Osteoblast (primary cell): ENCODE measurements around the gene RBM43. TPM values are rescaled to one million over a fixed set of nuclear protein-coding genes. Genes with fewer than 3 reads are reported as not detected.

Source experiments
- DNase-seq: peaks from one replicate; pipeline ENCODE4 v3.0.0; 2011; ENCODE audit warnings: low spot score, mixed read lengths; ENCODE audit not compliant: insufficient read length; ENCODE audit errors: missing footprints
- H2AFZ ChIP-seq: 2 replicates; pipeline ENCODE4 v1.6.0; 2011; ENCODE audit warnings: mild to moderate bottlenecking, low read length
- H3K27ac ChIP-seq: 2 replicates; pipeline ENCODE4 v1.5.1; 2011; ENCODE audit warnings: mild to moderate bottlenecking, low read depth, low read length, moderate library complexity
- H3K27me3 ChIP-seq: 2 replicates; pipeline ENCODE4 v1.6.0; 2012; ENCODE audit warnings: mild to moderate bottlenecking, control low read depth, inconsistent platforms, low read length, moderate library complexity; ENCODE audit not compliant: insufficient read depth
- H3K36me3 ChIP-seq: 2 replicates; pipeline ENCODE4 v1.5.1; 2011; ENCODE audit warnings: mild to moderate bottlenecking, low read length, control low read depth, moderate library complexity; ENCODE audit not compliant: insufficient read depth
- H3K4me1 ChIP-seq: 2 replicates; pipeline ENCODE4 v1.5.1; 2011; ENCODE audit warnings: mild to moderate bottlenecking, low read length, control low read depth, moderate library complexity; ENCODE audit not compliant: insufficient read depth
- H3K4me2 ChIP-seq: 2 replicates; pipeline ENCODE4 v1.6.0; 2011; ENCODE audit warnings: mild to moderate bottlenecking, low read length; ENCODE audit not compliant: insufficient read depth
- H3K4me3 ChIP-seq: fragments of 200-600 bp; sonication (generic); 3 replicates; pipeline ENCODE4 v1.5.1; 2012; ENCODE audit warnings: mild to moderate bottlenecking, low read length, inconsistent platforms; ENCODE audit not compliant: insufficient read depth
- H3K79me2 ChIP-seq: 2 replicates; pipeline ENCODE4 v1.6.0; 2012; ENCODE audit warnings: mild to moderate bottlenecking, low read length, control low read depth, inconsistent platforms; ENCODE audit not compliant: insufficient read depth
- H3K9me3 ChIP-seq: 2 replicates; pipeline ENCODE4 v1.5.1; 2011; ENCODE audit warnings: low read depth, low read length, control low read depth
- H4K20me1 ChIP-seq: 2 replicates; pipeline ENCODE4 v1.6.0; 2012; ENCODE audit warnings: mild to moderate bottlenecking, low read length, control low read depth; ENCODE audit not compliant: insufficient read depth
- total RNA-seq: library from RNA; depleted of rRNA; stranded (reverse); fragments of >200 nt; gene quantifications from 2 replicates; pipeline ENCODE4 v1.2.3, GENCODE V29; 2012
- TF ChIP-seq, protein P1 (sequence below): IDR thresholded peaks from 2 replicates; pipeline ENCODE4 v1.5.1; 2011; ENCODE audit warnings: mild to moderate bottlenecking, low read depth, low read length, moderate library complexity; ENCODE audit errors: extremely low read depth

The RBM43 gene
- total RNA-seq, 1 donor = 11.6 TPM

DNA sequence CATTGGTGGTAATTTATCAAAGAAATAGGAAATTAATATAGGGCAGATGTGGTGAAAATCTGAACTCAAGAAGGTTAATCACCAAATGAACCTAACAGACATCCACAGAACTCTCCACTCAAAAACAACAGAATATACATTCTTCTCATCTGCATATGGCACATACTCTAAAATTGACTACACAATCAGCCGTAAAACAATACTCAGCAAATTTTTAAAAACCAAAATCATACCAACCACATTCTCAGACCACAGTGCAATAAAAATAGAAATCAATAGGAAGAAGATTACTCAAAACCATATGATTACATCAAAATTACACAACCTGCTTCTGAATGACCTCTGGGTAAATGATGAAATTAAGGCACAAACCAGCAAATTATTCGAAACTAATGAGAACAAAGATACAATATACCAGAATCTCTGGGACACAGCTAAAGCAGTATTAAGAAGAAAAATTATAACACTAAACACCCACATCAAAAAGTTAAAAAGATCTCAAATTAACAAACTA lies 31.0 kb downstream of the RBM43 start:
- TF ChIP-seq, protein P1, sequence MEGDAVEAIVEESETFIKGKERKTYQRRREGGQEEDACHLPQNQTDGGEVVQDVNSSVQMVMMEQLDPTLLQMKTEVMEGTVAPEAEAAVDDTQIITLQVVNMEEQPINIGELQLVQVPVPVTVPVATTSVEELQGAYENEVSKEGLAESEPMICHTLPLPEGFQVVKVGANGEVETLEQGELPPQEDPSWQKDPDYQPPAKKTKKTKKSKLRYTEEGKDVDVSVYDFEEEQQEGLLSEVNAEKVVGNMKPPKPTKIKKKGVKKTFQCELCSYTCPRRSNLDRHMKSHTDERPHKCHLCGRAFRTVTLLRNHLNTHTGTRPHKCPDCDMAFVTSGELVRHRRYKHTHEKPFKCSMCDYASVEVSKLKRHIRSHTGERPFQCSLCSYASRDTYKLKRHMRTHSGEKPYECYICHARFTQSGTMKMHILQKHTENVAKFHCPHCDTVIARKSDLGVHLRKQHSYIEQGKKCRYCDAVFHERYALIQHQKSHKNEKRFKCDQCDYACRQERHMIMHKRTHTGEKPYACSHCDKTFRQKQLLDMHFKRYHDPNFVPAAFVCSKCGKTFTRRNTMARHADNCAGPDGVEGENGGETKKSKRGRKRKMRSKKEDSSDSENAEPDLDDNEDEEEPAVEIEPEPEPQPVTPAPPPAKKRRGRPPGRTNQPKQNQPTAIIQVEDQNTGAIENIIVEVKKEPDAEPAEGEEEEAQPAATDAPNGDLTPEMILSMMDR = no peak
- Histone ChIP-seq H2AFZ (no peak overlapping the region), H3K9me3 (no peaks in the 10 kb centered on the region), H3K4me3 (no peak overlapping the region), H3K27ac (no peak overlapping the region), H3K27me3 (no peaks in the 10 kb centered on the region), H3K4me2 (no peak overlapping the region), H3K79me2 (no peaks in the 10 kb centered on the region), H4K20me1 (no peaks in the 10 kb centered on the region), H3K4me1 (peaks cover 6% of the 10 kb centered on the region), H3K36me3 (no peaks in the 10 kb centered on the region)
- DNase-seq = no peak

DNA sequence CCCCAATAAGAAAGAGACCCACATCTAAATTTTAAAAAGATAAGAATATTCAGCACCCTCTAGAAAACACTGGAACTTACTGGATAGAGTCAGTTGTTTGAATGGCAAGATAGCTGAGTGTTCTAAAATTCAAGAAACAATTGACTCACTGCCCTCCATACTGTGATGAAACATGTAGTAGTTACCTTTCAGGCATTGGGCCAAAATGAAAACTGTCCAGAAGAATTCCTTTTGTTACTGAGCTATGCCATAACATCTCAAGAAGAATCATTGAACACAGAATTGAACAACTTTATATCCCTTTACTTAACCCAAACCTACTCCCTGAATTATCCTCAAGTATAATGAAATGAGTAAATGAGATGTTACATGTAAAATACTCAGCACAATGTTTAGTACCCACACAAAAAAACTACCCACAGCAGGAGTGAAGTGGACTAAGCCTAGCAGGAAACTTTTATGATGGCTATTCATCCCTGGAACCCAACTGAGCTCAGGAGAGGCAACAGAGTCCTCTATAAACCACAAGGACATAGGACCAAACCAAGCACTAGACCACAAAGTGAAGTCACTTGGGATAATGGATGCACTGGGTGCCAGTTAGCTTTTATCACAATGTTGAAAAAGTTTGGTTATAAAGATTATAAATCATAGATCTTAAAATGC lies 32.7 kb downstream of the RBM43 start:
- H4K20me1 ChIP-seq = no peaks in the 10 kb centered on the region

DNA sequence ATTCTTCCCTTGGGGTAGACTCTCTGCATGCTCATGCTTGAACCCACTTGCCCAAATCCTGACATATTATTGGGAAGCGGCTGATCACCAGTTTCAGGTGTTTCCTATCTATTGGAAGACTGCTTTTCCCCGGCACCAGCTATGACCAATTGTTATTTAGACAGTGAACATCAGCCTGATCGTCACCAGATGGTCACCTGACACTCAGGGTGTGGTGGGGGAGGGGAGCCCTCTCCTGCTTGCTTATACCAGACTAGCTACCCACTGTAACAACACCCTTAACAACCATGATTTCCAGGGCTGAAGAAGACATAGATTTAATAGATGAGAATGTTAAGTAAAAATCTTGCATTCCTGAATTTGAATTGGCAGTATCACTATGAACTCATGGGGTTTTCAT lies 44.3 kb downstream of the RBM43 start:
- H4K20me1 ChIP-seq = no peaks in the 10 kb centered on the region
- H2AFZ ChIP-seq = no peak overlapping the region
- H3K4me3 ChIP-seq = no peak overlapping the region
- TF ChIP-seq, protein P1 = no peak
- H3K9me3 ChIP-seq = no peaks in the 10 kb centered on the region
- no peaks in the 10 kb centered on the region for H3K27me3 ChIP-seq
- no peaks in the 10 kb centered on the region for H3K4me1 ChIP-seq
- H3K36me3 ChIP-seq = no peaks in the 10 kb centered on the region
- H3K4me2 ChIP-seq = no peak overlapping the region
- no peak for DNase-seq
- H3K79me2 ChIP-seq = no peaks in the 10 kb centered on the region
- no peak overlapping the region for H3K27ac ChIP-seq

More for the DNA sequence above, 32.7 kb downstream of the RBM43 start:
- DNase-seq = no peak
- H3K4me2 ChIP-seq = no peak overlapping the region
- H3K36me3 ChIP-seq = no peaks in the 10 kb centered on the region
- H3K4me1 ChIP-seq = peaks cover 6% of the 10 kb centered on the region
- H3K27me3 ChIP-seq = no peaks in the 10 kb centered on the region
- no peak overlapping the region for H3K27ac ChIP-seq
- no peak overlapping the region for H2AFZ ChIP-seq
- TF ChIP-seq, protein P1 = no peak
- H3K4me3 ChIP-seq = no peak overlapping the region
- no peaks in the 10 kb centered on the region for H3K79me2 ChIP-seq
- no peaks in the 10 kb centered on the region for H3K9me3 ChIP-seq

DNA sequence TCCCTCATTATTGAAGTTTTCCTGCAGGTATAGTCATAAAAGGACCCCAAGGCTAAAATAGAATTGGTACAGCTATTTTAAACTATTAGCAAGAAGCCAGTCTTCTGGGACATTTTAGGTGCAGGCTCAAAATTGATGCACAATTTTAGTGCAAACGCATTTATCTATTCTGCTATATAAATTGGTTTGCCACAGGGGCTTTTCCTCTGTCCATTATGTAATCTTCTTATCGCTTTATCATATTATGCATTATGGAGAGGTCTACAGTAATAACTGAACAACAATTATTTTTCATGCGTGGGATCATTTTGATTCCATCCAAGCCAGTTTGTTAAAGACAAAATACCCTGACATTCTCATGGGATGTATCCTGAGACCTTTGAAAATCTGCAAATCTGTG lies 54.6 kb downstream of the RBM43 start:
- H2AFZ ChIP-seq = no peak overlapping the region
- no peak overlapping the region for H3K27ac ChIP-seq

More for the DNA sequence above, 54.6 kb downstream of the RBM43 start:
- H3K79me2 ChIP-seq = no peaks in the 10 kb centered on the region
- TF ChIP-seq, protein P1 = no peak
- no peaks in the 10 kb centered on the region for H3K36me3 ChIP-seq
- no peak overlapping the region for H3K4me2 ChIP-seq
- peaks cover 8% of the 10 kb centered on the region for H3K27me3 ChIP-seq
- H3K4me1 ChIP-seq = no peaks in the 10 kb centered on the region
- H4K20me1 ChIP-seq = no peaks in the 10 kb centered on the region
- H3K9me3 ChIP-seq = no peaks in the 10 kb centered on the region
- no peak overlapping the region for H3K4me3 ChIP-seq
- DNase-seq = no peak
